Kidney (tissue), 14 donors: ENCODE results near the gene RASL10B. TPM values are rescaled to one million over a fixed set of nuclear protein-coding genes. Genes with fewer than 3 reads are reported as not detected.

Experiments
- DNase-seq, 5 donors: peaks; one replicate each; pipeline ENCODE4 v3.0.0-alpha.2; 2013 to 2020
- FAIRE-seq: peaks from 2 replicates; lab custom pipeline; 2012; peaks lifted over from hg19 to GRCh38; lab: Jason Lieb, UNC
- H3K27ac ChIP-seq, 2 donors: one replicate each; pipeline ENCODE4 v1.7.0; 2013; ENCODE audit warnings: low read depth in 2 of 2, low read length in 2 of 2, inconsistent platforms in 1 of 2
- H3K27me3 ChIP-seq: one replicate; pipeline ENCODE4 v1.7.1; 2013; ENCODE audit warnings: low read length, inconsistent platforms; ENCODE audit not compliant: control insufficient read depth, insufficient read depth
- H3K36me3 ChIP-seq, 3 donors: one replicate each; pipeline versions ENCODE4 v1.7.0 to v1.7.1; 2013; ENCODE audit warnings: low read length in 3 of 3, control low read depth in 1 of 3, inconsistent platforms in 1 of 3; ENCODE audit not compliant: insufficient read depth in 3 of 3, control insufficient read depth in 2 of 3
- H3K4me1 ChIP-seq, 3 donors: one replicate each; pipeline versions ENCODE4 v1.7.0 to v1.7.1; 2013; ENCODE audit warnings: low read length in 3 of 3, inconsistent platforms in 1 of 3, low read depth in 1 of 3; ENCODE audit not compliant: control insufficient read depth in 2 of 3, insufficient read depth in 2 of 3
- H3K4me3 ChIP-seq, 3 donors: one replicate each; pipeline versions ENCODE4 v1.7.0 to v1.8.1; 2013; ENCODE audit warnings: low read length in 3 of 3, control low read depth in 1 of 3, inconsistent platforms in 1 of 3
- H3K9ac ChIP-seq, 3 donors: one replicate each; pipeline versions ENCODE4 v1.7.0 to v1.7.1; 2013; ENCODE audit warnings: low read length in 3 of 3, control low read depth in 1 of 3, inconsistent platforms in 1 of 3
- H3K9me3 ChIP-seq, 3 donors: one replicate each; pipeline versions ENCODE4 v1.7.0 to v1.7.1; 2013; ENCODE audit warnings: low read length in 3 of 3, control low read depth in 1 of 3, inconsistent platforms in 1 of 3; ENCODE audit not compliant: control insufficient read depth in 2 of 3, insufficient read depth in 1 of 3
- intact Hi-C: fragments of 100-400 bp; cut with DNase I; formaldehyde crosslinking; loops from one replicate; pipeline ENCODE4 v1.11.1; 2022
- polyA plus RNA-seq: library from polyadenylated mRNA; stranded (reverse); fragments of 350-450 nt; fragmentation: Illumina TruSeq; extraction: RNeasy Lipid Tissue Mini Kit (QIAGEN cat#74804); gene quantifications from one replicate; pipeline ENCODE4 v1.2.3, GENCODE V29; 2014; ENCODE audit warnings: low read depth, low replicate concordance; ENCODE audit not compliant: insufficient read depth
- total RNA-seq: library from RNA; stranded (reverse); fragmentation: NEBNext Ultra II Directional; extraction: Animal tissue kit (Norgen Biotek cat#: 25700); gene quantifications from one replicate; pipeline ENCODE4 v1.2.1, GENCODE V29; 2021
- TF ChIP-seq, protein P1 (sequence below): IDR thresholded peaks from 3 replicates; pipeline ENCODE4 v1.5.1; 2012; ENCODE audit warnings: mild to moderate bottlenecking, moderate library complexity, borderline replicate concordance; ENCODE audit not compliant: insufficient read depth; ENCODE audit errors: extremely low read depth
- donor health status: control.
- donor health status: control.
- donor health status: control.
- donor health status: control.
- donor health status: control.
- donor health status: DM: yes; HTN: yes; CAD: no.
- donor health status: Normal renal cell carcinoma (clear cell type).

Gene RASL10B
- total and polyA plus RNA-seq, 2 donors from 2014 or later: 1.5 to 2.4 TPM

DNA sequence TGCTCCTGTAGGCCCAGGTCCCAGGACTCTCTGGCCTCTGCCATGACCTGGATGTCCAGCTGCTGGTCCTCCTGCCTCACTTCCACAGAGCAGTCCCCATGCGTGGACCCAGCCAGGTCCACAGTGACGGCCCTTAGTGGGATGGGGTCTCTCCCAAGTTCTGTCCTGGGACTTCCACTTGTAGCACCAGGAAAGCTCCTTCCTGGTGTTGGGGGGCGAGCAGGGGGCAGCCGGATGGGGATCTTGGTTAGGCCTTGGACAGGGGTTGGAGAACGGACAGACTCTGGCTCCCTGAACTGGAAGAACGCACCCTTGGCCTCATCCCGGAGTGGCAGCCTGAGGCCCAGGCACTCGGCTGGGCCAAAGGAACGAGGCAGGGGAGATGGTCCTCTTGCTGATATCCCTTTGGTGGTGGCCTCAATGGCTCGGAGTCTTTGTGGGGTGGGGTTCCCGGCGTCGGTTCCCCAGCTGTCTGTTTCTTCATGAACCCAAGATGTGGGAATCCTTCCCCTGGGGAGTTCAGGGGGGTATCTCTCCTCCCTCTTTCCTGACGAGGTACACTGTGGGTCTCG, 14.4 kb downstream of the RASL10B start:
- H3K9ac ChIP-seq: no peak overlapping the region
- H3K4me1 ChIP-seq: peaks cover 0 to 9% (median 0%) of the 10 kb centered on the region in 3 donors
- FAIRE-seq: no peak
- H3K4me3 ChIP-seq: no peak overlapping the region
- H3K9me3 ChIP-seq: no peaks in the 10 kb centered on the region
- H3K27me3 ChIP-seq: peaks cover 10% of the 10 kb centered on the region
- no peaks in the 10 kb centered on the region for H3K36me3 ChIP-seq
- DNase-seq: no peak
- TF ChIP-seq, protein P1, sequence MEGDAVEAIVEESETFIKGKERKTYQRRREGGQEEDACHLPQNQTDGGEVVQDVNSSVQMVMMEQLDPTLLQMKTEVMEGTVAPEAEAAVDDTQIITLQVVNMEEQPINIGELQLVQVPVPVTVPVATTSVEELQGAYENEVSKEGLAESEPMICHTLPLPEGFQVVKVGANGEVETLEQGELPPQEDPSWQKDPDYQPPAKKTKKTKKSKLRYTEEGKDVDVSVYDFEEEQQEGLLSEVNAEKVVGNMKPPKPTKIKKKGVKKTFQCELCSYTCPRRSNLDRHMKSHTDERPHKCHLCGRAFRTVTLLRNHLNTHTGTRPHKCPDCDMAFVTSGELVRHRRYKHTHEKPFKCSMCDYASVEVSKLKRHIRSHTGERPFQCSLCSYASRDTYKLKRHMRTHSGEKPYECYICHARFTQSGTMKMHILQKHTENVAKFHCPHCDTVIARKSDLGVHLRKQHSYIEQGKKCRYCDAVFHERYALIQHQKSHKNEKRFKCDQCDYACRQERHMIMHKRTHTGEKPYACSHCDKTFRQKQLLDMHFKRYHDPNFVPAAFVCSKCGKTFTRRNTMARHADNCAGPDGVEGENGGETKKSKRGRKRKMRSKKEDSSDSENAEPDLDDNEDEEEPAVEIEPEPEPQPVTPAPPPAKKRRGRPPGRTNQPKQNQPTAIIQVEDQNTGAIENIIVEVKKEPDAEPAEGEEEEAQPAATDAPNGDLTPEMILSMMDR: no peak
- H3K27ac ChIP-seq: no peak overlapping the region
- intact Hi-C loops: loop anchor here (10.0 kb wide), 1 partner anchor 131 kb away; no protein-coding TSS in a partner anchor

- peaks cover 5% of the 10 kb centered on the region for H3K27me3 ChIP-seq
- no peak overlapping the region for H3K4me3 ChIP-seq
- TF ChIP-seq, protein P1: peak; percentile 98
- no peak overlapping the region for H3K27ac ChIP-seq
- no peaks in the 10 kb centered on the region for H3K9me3 ChIP-seq
- no peaks in the 10 kb centered on the region for H3K36me3 ChIP-seq
- peaks cover 0 to 9% (median 0%) of the 10 kb centered on the region in 3 donors for H3K4me1 ChIP-seq
- no peak overlapping the region for H3K9ac ChIP-seq
- intact Hi-C loops: loop anchor here (10.0 kb wide), 1 partner anchor 133 kb away; no protein-coding TSS in a partner anchor
- FAIRE-seq: no peak
- DNase-seq: peak; percentile 79 to 87 (median 85)
These were observed 16.1 kb downstream of the RASL10B start for GRCh38 chr17:35747540-35748017.

DNA sequence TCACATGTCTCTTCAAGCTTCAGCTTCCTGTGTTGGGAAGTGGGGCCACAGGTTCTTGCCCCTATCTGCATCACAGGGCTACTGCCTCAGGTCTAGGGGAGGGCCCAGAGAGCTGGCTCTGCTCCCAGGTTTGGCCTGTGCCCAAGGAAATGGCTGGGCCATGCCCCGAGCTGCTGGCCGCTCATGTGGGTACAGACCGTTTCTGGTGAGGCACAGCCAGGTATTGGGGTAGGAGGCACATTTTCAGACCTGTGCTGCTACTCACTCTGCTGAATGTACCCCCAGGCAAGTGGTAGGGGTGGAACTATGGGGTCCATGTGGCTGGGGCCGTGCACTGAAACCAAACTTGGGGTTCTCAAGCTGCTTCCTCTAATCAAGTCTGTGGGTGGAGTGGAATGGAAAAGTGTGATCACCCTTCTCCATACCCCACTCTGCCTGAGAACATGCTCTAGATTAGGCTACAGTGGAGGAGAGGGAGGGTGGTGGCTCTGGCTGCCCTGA, 17.0 kb downstream of the RASL10B start:
- Histone ChIP-seq H3K9ac (no peak overlapping the region), H3K9me3 (no peaks in the 10 kb centered on the region), H3K27me3 (peaks cover 2% of the 10 kb centered on the region), H3K4me1 (peaks cover 0 to 9% (median 0%) of the 10 kb centered on the region in 3 donors), H3K4me3 (no peak overlapping the region), H3K36me3 (no peaks in the 10 kb centered on the region), H3K27ac (no peak overlapping the region)
- intact Hi-C loops: loop anchor here (10.0 kb wide), 1 partner anchor 134 kb away; no protein-coding TSS in a partner anchor
- DNase-seq (peak in 1 of 5 donors; percentile 65), FAIRE-seq (no peak)
- TF ChIP-seq, protein P1: peak; percentile 2
